Activated B cell treated with CpG ODN at 0.5 μM for 24 hours (primary cell): Measurements from ENCODE around the gene LCN9. TPM values are rescaled to one million over a fixed set of nuclear protein-coding genes. Genes with fewer than 3 reads are reported as not detected.

Experiments used
- ATAC-seq: fragments of 200-7000 bp; cut with Tn5 transposase; one replicate; pipeline ENCODE4 v1.10.0; 2021; ENCODE audit warnings: low read depth, mild to moderate bottlenecking, moderate library complexity
- CTCF ChIA-PET: fragments of 350-600 bp; sonication (Branson Sonifier 250); formaldehyde crosslinking; loops from one replicate; lab custom pipeline; 2021; ENCODE audit warnings: antibody characterized with exemption; lab: Charles Lee
- POLR2A ChIA-PET: fragments of 350-600 bp; sonication (Branson Sonifier 250); formaldehyde crosslinking; loops from one replicate; lab custom pipeline; 2021; ENCODE audit warnings: antibody characterized with exemption; lab: Charles Lee
- DNase-seq: peaks from one replicate; pipeline ENCODE4 v3.0.0; 2022
- H3K27ac Mint-ChIP-seq: one replicate; pipeline ENCODE4 v1.8.0; 2020; ENCODE audit warnings: mixed read lengths
- H3K27me3 Mint-ChIP-seq: one replicate; pipeline ENCODE4 v1.8.0; 2021; ENCODE audit warnings: mixed read lengths
- H3K36me3 Mint-ChIP-seq: one replicate; pipeline ENCODE4 v1.8.0; 2021; ENCODE audit warnings: low read depth, mixed read lengths
- H3K4me1 Mint-ChIP-seq: one replicate; pipeline ENCODE4 v1.8.0; 2021; ENCODE audit warnings: mixed read lengths
- H3K4me3 Mint-ChIP-seq: one replicate; pipeline ENCODE4 v1.8.0; 2020; ENCODE audit warnings: mild to moderate bottlenecking, mixed read lengths
- H3K9me3 Mint-ChIP-seq: one replicate; pipeline ENCODE4 v1.8.0; 2020; ENCODE audit warnings: mixed read lengths
- intact Hi-C: fragments of 100-400 bp; cut with micrococcal nuclease; formaldehyde crosslinking; loops from one replicate; pipeline ENCODE4 v1.15.1; 2024
- total RNA-seq: library from RNA; stranded (reverse); gene quantifications from 2 replicates; pipeline ENCODE4 v1.2.3, GENCODE V29; 2022
- TF ChIP-seq, protein P1 (sequence below): fragments of 200-600 bp; IDR thresholded peaks from one replicate; pipeline ENCODE4 v1.8.0; 2022; ENCODE audit warnings: antibody characterized with exemption, mild to moderate bottlenecking

Gene LCN9
- total RNA-seq, 1 donor from 2014 or later: not detected

DNA sequence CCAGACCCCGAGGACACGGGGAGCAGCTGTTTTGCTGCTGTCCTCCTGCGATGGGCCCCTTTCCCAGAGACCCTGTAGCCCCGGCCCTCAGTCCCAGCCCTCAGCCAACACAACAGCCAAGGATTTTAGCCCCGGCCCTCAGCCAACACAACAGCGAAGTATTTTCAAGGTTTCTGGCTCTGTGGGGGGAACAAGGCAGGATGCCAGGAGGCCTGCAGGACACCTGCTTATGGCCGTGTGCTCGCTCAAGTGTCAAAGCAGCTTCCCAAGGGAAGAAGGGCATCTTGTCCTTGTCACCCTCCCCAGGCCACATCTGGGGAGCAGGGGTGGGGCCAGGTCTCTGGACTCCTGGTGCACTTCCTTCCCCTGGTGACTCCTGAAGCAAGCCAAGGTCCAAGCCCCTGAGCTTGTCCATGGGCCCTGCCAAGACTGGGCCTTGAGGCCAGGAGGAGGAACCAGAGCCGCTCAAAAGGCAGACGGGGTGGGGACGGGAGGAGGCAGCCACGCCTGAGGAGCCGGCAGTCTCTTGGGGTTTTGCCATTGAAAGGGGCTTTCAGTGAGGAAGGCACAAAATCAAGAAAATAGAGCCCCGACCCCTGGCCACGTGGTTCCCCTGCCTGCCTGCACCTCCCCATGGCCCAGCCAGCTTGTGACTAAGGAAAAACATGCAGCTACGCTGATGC, 49.6 kb downstream of the LCN9 start:
- no peaks in the 10 kb centered on the region for H3K4me1 Mint-ChIP-seq
- ATAC-seq (no peak), DNase-seq (no peak)
- POLR2A ChIA-PET: no interaction called here
- no peaks in the 10 kb centered on the region for H3K36me3 Mint-ChIP-seq
- no peaks in the 10 kb centered on the region for H3K9me3 Mint-ChIP-seq
- CTCF ChIA-PET: no interaction called here
- no peak overlapping the region for H3K4me3 Mint-ChIP-seq
- TF ChIP-seq, protein P1, sequence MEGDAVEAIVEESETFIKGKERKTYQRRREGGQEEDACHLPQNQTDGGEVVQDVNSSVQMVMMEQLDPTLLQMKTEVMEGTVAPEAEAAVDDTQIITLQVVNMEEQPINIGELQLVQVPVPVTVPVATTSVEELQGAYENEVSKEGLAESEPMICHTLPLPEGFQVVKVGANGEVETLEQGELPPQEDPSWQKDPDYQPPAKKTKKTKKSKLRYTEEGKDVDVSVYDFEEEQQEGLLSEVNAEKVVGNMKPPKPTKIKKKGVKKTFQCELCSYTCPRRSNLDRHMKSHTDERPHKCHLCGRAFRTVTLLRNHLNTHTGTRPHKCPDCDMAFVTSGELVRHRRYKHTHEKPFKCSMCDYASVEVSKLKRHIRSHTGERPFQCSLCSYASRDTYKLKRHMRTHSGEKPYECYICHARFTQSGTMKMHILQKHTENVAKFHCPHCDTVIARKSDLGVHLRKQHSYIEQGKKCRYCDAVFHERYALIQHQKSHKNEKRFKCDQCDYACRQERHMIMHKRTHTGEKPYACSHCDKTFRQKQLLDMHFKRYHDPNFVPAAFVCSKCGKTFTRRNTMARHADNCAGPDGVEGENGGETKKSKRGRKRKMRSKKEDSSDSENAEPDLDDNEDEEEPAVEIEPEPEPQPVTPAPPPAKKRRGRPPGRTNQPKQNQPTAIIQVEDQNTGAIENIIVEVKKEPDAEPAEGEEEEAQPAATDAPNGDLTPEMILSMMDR: no peak
- intact Hi-C loops: no loop called here
- H3K27me3 Mint-ChIP-seq: peaks cover 30% of the 10 kb centered on the region
- H3K27ac Mint-ChIP-seq: no peak overlapping the region

DNA sequence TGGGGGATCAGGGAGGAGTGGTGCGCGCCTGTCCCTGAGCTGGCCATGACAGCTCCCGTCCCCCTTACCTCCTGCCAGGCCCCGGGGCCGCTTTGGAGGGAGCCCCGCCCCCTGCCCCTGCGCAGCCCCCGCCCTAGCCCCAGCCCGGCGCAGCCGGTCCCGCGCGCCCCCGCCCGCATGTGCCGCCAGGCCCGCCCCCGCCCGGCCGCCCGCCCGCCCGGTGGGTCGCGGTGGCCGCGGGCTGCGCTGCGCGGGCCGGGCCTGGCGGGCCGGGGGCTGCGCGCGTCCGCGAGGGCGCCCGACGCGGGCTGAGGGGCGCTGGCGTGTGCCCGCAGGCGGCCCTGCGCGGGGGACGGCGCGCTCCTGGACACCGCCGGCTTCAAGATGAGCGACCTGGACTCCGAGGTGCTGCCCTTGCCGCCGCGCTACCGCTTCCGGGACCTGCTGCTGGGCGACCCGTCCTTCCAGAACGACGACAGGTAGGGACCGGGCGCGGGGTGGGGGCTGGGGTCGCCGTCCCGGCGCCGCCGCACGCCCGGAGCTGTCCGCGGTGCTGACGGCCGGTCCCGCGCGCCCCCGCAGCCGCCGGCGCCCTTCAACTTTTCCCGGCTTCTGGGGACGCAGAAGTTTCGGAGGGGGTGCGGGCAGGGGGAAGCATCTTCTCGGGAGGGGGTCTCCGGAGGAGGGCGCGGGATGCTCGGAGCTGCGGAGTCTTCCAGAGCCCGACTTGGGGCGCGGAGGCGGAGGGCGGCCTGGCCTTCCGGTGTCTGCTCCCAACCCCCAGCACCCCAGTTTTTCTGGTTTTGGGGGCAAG, 51.3 kb downstream of the LCN9 start:
- TF ChIP-seq, protein P1: no peak
- intact Hi-C loops: no loop called here
- no peak overlapping the region for H3K27ac Mint-ChIP-seq
- H3K4me1 Mint-ChIP-seq: no peaks in the 10 kb centered on the region
- peaks cover 36% of the 10 kb centered on the region for H3K27me3 Mint-ChIP-seq
- H3K9me3 Mint-ChIP-seq: no peaks in the 10 kb centered on the region
- H3K36me3 Mint-ChIP-seq: no peaks in the 10 kb centered on the region
- DNase-seq: no peak
- ChIA-PET POLR2A (no interaction called here), CTCF (no interaction called here)
- no peak for ATAC-seq
- H3K4me3 Mint-ChIP-seq: no peak overlapping the region

DNA sequence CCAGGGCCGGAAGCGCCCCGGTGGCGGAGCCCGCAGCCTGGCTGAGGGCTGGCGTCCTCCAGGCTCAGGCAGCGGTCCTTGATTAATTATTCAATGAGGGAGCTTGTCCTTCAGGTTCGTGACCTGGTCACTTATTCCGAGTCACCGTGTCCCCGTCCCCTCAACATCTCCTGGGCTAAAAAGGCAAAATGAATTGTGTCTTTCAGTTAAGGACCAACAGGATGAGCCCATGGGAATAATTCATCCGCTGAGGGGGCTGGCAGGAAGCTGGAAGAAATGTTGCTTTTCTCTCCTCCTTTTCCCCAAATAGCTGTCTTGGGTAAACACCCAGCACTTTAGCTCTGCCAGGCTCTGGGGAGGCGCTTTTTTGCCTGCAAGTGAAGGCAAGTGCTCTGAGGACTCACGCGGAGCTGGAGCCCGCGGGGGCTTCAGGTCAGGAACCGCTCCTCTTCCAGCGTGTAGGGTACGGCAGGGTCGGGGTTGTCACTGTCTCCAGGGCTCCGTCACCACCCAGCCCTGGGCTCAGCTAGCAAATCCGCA, 52.0 kb downstream of the LCN9 start:
- TF ChIP-seq, protein P1: no peak
- intact Hi-C loops: no loop called here
- no peak overlapping the region for H3K4me3 Mint-ChIP-seq
- H3K36me3 Mint-ChIP-seq: no peaks in the 10 kb centered on the region
- ATAC-seq (no peak), DNase-seq (no peak)
- no peaks in the 10 kb centered on the region for H3K9me3 Mint-ChIP-seq
- POLR2A ChIA-PET: no interaction called here
- H3K27ac Mint-ChIP-seq: no peak overlapping the region
- CTCF ChIA-PET: no interaction called here
- H3K4me1 Mint-ChIP-seq: no peaks in the 10 kb centered on the region
- peaks cover 36% of the 10 kb centered on the region for H3K27me3 Mint-ChIP-seq

DNA sequence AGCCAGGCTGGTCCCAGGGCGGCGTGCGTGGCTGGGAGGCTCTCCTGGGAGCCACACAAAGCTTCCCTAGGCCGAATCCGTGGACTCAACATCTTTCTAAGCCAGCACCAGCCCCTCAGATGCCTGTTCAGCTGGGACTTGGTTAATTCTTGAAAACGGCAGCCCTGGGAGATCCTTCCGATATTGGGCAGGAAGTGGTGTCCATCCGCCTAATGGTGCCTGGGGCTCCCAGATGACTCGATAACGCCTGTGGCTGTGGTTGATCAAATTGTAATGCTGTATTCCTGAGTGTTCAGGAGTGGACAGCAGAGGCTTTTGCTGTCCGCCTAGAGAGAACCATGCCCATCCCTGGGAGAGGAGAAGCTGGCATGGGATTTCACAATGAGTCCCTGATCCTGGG, 52.9 kb downstream of the LCN9 start:
- no peaks in the 10 kb centered on the region for H3K36me3 Mint-ChIP-seq
- DNase-seq (no peak), ATAC-seq (no peak)
- intact Hi-C loops: no loop called here
- no peak overlapping the region for H3K27ac Mint-ChIP-seq
- no peak overlapping the region for H3K4me3 Mint-ChIP-seq
- ChIA-PET CTCF (no interaction called here), POLR2A (no interaction called here)
- peaks cover 36% of the 10 kb centered on the region for H3K27me3 Mint-ChIP-seq
- H3K9me3 Mint-ChIP-seq: no peaks in the 10 kb centered on the region
- H3K4me1 Mint-ChIP-seq: no peaks in the 10 kb centered on the region
- TF ChIP-seq, protein P1: no peak

Other genes with a start within 250 kb of the LCN9 start
- 3.1 and 6.7 TPM in 2 replicates for gene PPP1R26, start 183.5 kb upstream of the LCN9 start, total RNA-seq
- 35.1 and 39.7 TPM in 2 replicates for gene MRPS2, start 162.6 kb upstream of the LCN9 start, total RNA-seq
- not detected in 2 replicates for gene LCN1, start 141.9 kb upstream of the LCN9 start, total RNA-seq
- not detected in 2 replicates for gene OBP2A, start 117.2 kb upstream of the LCN9 start, total RNA-seq
- not detected in 2 replicates for gene PAEP, start 101.6 kb upstream of the LCN9 start, total RNA-seq
- gene GLT6D1, start 23.8 kb upstream of the LCN9 start, total RNA-seq: not detected in 2 replicates
- gene SOHLH1, start 36.2 kb downstream of the LCN9 start, total RNA-seq: not detected in 2 replicates
- gene KCNT1, start 38.9 kb downstream of the LCN9 start, total RNA-seq: not detected in 2 replicates
- gene CAMSAP1, start 244.2 kb downstream of the LCN9 start, total RNA-seq: 16.9 and 23.7 TPM in 2 replicates